NCI-H1092 (cell line): ENCODE data around the gene RPP30.

Source experiments
- DNase-seq: peaks from one replicate; lab custom pipeline; 2025; lab: John Stamatoyannopoulos, UW

RPP30 gene

DNA sequence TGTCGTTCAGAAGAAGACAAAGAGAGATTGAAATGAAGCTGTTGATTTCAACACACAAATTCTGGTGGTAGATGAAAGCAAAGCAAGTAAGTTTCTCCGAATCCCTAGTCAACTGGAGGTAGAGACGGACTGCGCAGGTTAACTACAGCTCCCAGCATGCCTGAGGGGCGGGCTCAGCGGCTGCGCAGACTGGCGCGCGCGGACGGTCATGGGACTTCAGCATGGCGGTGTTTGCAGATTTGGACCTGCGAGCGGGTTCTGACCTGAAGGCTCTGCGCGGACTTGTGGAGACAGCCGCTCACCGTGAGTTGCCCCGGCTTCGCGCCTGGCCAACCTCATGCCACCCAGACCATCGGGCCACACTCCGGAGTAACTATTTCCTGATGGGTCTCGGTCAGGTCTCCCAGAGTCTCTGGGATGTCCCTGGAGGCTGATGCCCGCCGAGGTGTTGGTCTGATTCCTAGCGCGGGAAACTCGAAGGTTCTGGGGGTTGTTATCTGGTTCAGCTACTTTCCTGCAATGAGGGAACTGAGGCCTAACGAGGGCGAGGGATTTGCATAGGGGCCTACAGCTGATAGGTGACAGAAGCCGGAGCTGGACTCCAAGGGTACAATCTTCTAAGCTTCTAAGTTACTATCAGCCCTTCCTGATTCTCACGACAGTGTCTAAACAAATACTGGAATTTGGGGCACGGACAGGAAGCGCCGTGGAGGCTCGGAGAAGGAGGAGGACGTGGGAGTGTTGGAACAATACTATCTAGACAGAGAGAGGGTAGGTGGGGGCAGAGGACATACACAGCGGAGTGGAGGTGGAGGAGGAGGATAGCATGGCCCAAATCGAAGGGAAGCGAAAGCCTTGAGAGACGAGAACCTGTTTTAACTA is at the start of gene RPP30:
Gene RPP30, plus strand, starts transcription at position 209 of the 882 bp plus-strand sequence. Its CDS starts 13 bp downstream, at position 222.
- DNase-seq, result peak; percentile 39

DNA sequence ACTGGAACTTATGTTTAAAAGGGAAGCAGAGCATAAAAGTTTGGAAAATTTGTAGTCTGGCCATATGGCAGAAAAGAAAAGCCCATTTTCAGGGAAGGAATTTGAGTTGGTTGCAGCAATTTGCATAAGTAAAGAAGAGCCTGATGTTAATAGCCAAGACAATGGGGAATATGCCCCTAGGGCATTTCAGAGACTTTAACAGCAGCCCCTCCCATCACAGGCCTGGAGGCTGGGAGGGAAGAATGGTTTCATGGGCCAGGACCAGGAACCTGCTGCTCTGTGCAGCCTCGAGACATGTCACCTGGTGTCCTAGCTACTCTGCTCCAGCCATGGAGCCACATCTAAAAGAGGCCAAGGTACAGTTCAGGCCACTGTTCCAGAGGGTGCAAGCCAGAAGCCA is 49.3 kb upstream of the RPP30 start:
- DNase-seq, result no peak

DNA sequence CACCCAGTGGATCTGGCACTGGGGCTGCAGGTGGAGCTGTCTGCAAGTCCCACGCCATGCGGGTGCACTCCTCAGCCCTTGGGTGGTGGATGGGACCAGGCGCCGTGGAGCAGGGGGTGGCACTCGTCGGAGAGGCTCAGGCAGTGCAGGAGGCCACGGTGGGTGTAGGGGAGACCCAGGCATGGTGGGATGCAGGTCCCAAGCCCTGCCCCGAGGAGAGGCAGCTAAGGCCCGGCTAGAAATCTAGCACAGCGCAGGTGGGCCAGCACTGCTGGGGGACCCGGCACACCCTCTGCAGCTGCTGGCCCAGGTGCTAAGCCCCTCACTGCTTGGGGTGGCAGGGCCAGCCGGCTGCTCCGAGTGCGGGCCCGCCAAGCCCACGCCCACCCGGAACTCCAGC is 39.7 kb upstream of the RPP30 start:
- DNase-seq, result no peak

DNA sequence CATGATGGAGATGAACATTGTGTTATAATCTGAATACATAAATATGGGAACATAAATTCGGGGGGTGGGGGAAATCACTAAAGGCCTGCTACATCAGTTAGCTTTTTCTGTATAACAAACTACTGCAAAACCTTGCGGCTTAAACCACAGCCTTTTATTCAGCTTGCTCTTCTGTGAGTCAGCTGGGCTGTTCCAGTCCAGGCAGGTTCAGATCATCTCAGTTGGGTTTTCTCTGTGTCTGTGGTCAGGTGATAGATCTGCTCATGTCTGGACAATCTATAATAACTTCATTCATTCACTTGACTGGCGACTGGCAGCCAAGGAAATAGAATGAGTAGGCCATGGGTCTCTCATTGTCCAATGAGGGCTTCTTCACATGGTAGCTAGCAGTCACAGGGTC is 37.4 kb upstream of the RPP30 start:
- no peak for DNase-seq

DNA sequence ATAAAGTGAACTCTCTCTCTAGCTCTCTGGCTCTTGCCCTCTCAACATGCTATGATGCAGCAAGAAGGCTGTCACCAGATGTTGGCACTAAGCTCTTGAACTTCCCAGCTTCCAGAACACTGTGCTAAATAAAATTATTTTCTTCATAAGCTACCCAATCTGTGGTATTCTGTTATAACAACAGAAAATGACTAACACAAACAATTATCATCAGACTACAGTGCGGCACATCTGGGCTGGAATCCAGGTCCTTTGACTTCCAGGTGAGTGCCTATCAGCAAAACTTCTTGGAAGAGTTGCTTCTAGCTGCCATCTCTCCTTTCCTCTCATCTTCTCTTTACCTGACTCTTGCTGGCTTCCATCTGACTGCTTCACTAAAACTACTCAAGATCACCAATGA is 34.3 kb upstream of the RPP30 start:
- no peak for DNase-seq

DNA sequence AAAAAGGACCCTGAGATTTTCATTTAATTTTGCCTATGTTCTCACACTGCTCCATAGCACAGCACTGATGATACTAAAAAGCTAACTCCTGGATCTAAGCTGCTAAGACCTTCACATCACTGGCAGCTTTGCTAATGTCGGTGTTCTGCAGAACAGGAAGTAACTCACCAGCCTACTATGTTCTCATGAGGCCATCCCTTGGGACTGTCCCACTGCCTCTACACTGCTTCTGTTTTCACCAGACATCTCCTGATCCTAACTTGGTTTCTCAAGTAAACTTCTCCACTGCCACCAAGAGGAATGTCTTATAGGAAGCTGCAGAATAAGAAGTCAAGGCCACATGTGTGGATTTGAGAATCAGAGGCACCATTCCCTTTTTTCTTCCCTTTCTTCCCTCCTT is 29.0 kb upstream of the RPP30 start:
- DNase-seq, result no peak

DNA sequence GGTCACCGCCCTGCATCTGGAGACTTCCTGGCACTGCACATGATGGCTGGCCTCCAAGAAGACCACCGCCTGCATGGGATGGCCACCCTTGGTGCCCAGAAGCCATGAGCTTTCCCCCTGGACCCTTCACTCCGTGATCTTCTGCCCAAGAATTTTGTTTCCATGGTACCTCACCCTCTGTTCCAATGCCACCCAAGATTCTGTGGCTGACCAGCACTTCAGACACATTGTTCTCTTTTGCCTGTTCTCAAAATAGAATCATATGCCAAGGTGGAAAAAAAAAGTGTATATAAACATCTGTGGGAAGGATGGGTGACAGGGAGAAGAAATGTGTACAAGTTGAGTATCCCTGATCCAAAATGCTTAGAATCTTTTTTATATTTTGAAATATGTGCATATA is 26.0 kb upstream of the RPP30 start:
- DNase-seq, result no peak

DNA sequence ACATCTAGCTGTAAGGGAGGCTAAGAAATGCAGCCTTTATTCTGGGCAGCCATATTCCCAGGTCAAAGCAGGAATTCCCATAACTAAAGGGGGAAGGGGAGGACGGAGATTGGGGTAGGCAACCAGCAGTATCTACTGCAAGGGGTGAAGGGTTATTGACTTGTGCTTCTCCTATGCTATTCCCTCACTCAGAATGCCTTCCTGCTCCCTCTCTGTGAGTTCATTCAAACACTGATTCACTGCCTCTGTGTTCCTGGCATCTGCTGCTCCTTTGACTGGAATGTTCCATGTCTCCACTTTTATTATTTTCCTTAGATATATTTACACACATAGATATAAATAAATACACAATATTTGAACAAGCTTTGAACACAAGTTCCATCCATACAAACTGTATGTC is 25.0 kb upstream of the RPP30 start:
- no peak for DNase-seq

DNA sequence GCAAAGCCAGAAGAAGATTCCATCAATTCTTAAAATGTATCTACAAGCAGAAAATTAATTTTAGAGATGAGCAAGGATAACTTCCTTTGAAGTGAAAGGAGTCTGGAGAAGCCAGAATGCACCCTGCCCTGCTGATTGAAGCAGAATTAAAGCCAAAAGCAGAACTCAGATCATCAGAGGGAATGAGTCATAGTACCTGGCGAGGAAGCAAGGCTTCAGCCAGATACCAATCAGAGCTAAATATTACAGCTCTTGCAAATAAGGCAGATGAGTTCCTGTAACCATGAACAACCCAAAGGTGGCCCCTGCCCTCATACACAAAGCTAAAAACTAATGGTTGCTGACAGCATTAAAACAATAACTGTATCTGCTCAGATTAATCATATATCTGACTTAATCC is 24.3 kb upstream of the RPP30 start:
- no peak for DNase-seq

DNA sequence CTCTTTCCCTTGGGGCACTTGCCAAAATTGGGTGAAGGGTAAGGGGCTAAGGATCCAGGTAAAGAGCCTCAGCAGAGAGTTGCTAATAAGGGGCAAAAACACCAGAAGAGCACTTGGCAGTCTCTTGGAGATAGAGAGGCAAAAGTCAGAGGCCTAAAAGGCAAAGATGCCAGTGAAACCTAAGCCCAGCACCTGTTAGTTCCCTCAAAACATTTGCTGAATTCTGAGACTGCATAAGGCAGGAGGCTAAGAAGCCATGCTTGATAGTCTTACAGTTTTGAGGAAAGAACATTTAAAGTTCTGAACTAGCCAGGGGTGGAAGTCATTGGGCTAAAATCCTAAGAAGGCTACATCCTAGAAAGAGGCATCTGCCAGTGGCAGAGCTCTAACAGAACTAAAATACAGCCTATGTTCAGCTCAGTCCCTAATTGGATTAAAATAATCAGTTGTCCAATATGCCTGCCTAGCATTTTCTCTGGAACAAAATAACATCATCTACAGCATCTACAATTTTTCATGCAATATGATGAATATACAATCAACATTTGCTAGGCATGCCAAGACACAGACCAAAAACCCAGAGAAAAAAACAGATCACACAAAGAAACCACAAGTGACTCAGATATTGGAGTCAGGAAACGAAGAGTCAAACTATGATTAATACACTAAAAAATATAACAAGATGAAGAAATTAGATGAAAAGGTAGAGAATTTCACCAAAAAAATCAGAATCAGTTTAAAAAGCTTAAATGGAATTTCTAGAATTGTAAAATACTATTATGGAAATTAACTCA is 21.6 kb upstream of the RPP30 start:
- no peak for DNase-seq

DNA sequence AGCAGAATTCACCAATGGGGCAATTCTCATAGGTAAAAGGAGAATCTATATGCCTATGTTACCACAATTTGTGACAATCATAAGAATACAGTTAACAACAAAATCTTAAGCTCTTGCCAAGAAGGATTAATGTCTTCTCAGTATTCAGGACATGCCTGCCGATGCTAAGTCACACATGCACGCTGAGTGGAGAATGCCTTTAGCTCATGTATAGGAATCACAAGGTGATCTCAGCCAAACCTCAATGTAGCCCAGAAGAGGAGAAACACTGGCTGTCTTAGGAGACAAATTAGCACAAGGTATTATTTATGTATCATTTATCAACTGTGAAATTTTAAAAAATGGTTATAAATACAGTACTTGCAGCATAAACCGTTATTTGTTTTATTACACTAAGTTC is 16.6 kb upstream of the RPP30 start:
- no peak for DNase-seq

DNA sequence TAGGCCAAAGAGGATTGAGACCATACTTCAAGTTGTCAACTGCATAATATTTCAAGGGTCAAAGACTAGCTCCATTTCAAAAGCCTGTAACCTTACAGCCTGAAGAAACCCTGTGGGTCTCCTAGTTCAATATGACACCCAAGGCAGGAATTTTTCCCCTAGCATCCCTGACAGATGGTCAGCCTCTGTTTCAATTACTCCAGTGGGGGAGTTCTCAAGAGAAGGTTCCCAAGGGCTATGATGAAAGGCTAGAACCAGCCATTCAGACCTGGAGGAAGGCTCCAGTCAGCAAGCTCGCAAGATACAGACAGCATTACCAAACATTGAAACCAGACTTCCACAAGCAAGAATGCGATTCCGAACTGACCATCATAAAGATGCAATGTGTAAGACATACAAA is 15.5 kb upstream of the RPP30 start:
- no peak for DNase-seq

DNA sequence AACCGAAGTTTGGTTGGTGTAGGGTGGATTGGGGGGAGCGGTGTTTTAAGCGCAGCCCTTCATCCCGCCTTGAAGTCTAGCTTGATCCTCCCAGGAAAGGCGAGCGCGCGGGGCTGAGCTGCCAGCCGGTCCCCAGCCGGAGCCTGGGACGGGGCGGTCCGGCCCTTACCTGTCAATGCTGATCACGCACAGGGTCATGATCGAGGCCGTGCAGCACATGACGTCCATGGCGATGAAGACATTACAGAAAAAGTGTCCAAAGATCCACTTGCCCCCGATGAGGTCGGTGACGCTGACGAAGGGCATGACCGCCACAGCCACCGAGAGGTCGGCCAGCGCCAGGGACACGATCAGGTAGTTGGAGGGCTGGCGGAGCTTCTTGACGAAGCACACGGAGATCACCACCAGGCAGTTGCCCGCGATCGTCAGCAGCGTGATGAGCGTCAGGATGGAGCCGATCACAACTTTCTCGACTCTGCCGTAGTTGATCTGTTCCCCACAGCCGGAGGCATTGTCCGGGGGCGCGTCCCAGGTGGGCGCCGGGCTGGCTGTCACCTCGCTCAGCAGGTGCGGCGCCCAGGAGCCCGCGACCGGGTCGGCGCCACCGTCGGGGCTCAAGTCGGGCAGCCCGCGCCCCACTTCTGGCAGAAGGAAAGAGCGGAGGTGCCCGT is 14.7 kb upstream of the RPP30 start:
- no peak for DNase-seq

DNA sequence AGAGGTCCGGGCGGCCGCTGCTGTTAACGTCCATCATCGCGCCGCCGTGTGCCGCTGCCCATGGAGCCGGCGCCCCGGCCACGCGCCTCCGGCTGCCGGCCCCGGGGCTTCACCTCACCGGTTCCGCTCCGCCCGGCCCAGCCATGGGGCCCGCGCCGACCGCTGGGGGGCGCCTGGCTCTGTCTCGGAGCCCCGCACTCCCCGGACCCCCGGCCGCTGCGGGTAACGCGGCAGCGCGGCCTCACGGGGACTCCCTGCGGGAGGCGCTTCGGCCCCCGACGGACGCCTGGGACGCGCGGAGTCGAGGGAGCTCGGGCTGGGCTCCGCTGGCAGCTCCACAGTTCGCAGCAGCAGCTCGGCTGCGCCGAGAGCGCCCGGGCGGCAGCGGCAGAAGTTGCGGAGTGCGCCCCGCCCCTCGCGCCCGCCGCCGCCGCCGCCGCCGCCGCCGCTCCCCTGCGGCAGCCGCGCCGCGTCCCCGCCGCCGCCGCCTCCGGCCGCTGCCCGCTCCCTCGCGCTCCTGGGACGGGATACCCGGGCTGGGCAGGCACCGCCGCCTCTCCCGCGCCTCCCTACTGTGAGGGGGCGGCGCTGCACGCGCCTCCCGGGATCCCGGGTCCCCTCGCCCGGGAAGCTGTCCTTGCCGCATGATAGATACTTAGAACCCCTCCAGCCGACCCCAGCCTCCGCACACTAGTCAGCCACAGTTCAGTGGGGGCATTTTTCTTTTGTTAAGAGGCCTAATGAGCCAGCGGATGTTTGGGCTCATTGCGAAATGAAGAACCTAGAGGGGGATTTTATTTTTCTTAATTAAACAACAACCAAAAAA is 13.9 kb upstream of the RPP30 start, which contains the start of gene HTR7:
Gene HTR7, minus strand, starts transcription at position 405 of the 826 bp plus-strand sequence. Its CDS starts 368 bp downstream, at position 37.
- peak; percentile 8 for DNase-seq

DNA sequence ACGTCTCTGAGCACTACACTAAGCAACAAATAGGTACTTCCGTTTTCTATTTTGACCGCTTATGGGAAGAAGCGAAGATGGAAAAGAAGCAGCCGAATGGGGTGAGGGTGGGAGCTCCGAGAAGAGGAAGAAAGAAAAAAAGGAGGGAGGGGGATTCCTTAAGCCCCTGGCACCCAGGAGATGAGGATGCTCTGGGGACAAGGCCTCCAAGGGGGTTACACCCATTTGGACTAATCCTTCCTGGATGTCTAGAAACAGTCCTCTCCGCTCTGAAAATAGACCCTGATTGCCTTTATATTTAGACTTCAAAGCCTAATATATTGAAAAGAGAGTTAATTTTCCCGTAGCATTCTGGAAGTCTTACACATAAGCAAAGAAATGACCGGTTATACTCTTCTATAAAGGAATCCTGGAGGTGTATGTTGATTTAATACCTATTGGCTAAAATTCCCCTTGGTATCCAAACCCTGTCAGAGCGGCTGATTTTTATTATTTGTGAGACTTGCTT is 13.3 kb upstream of the RPP30 start:
- no peak for DNase-seq

DNA sequence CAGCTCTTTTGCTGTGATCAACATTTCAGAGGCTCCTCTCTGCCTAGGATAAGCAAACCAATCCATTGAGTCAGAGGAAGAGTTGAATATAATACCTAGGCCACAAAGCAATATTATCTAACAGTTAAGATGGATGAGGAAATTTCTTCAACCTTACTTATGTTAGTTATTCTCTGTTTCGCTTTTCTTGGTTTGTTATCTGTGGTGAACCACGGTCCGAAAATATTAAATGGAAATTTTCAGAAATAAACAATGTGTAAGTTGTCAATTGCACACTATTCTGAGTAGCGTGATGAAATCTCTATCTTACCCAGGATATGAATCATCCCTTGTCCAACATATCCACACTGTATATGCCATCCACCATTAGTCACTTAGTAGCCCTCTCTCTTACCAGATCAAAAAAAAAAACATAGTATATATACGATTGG is 12.4 kb upstream of the RPP30 start:
- DNase-seq, result no peak

DNA sequence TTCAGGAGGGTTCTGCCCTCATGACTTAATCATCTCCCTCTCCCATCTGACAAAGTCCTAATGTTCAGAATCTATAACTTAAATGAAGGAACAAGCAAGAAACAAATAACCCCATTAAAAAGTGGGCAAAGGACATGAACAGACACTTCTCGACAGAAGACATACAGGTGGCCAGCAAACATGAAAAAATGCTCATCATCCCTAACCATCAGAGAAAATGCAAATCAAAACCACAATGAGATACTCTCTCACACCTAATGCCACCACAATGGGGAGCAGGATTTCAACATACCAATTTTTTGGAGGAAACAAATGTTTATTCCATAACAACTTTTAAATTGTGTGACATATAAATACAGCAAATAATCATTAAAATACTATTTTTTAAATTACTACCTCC is 11.0 kb upstream of the RPP30 start:
- no peak for DNase-seq

DNA sequence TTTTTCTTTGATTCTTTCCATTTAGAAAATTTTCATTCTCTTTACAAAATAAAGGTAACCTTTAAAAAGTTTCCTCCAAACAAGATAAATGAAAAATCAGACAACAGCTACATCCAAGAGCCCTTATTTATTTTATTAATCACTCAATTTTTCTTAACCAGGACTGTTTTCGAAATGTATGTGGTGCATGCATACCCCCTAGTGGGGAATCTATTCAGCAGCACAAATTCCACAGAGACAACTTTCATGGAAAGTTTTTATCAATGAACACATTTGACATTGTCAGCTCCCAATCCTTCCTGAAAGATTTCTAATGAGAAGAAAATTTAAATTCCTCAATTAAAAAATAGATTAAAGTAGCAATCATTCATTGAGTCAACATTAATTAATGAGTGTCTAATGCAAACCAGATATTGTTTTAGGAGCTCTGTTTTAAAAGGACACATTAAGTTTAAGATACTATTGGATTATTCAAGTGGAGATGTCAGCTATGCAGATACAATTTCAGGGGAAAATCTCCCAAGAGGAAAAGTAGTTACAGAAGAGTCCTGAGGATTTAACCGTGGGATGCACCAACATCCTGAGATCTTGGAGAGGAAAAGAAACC is 8.8 kb upstream of the RPP30 start:
- DNase-seq, result no peak

DNA sequence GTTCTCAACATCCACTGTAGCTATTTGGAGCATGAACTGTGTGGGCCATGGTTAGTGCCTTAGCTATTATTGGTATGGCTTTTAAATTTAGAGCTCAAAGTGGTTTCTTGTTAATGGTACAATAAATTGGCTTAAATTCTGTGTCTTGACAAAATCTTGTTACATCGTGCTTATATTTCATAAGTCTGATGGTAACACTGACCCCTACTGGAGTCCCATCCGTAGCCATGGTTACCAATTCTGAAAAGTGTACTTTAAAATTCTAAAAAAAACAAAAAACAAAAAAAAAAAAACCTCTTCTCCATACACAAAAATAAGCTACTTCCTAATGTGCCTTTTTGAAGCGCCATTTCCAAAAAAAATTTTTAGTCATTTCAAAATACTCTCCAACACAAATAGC is 6.4 kb upstream of the RPP30 start:
- no peak for DNase-seq

DNA sequence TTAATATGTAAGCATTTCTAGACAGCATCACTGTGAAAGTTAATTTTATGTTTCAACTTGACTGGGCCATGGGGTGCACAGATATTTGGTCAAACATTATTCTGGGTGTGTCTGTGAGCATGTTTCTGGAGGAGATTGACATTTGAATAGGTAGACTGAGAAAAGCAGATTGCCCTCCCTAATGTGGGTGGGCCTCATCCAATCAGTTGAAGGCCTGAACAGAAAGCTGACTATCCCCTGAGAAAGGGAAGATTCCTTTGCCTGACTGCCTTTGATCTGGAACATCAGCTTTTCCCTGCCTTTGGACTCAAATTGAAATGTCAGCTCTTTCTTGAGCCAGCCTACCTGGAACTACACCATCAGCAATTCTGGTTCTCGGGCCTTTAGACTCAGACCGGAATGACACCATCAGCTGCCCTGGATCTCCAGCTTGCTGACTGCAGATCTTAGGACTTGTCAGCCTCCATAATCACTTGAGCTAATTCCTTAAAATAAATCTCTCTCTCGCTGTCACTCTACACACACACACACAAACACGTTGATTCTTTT is 5.7 kb upstream of the RPP30 start:
- no peak for DNase-seq

DNA sequence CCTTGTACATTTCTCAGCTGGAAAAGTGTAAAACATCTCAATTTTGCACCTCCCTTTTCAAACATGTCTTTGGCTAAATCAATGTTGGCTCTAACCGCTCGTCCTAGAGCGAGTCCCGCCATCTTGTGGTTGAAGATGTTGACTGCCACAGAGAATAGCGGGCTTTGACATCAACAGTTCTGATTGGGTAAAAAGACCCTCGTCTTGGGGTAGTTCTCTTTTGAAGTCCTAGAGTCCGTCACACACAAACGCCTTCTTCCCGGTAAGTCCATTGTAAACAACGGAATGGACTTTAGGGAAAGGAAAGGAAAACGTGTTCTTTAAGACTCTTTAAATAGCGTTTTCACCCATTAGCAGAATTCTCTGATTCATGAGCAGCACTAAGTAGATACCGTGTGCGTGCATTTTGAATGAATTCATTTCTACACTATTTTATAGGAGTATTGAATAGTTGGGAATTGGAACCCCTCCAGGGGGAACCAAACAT is 452 bp upstream of the RPP30 start:
- DNase-seq, result peak; percentile 1
